Measurements from ENCODE around the gene MRPL14.

The MRPL14 gene

GRCh38 chr6:44167567-44167966 lies 40.3 kb upstream of the MRPL14 start:
- Histone ChIP-seq H3K4me3 (ENCODE audit: low read length) (no peak overlapping the region), H3K27ac (ENCODE audit: low read depth, low read length) (no peak overlapping the region), H3K27me3 (ENCODE audit: control insufficient read depth, low read length) (peaks cover 57% of the 10 kb centered on the region), H3K9me2 (replicated peaks; ENCODE audit: control insufficient read depth, low read length) (no peaks in the 10 kb centered on the region), H3K4me2 (ENCODE audit: low read length) (no peak overlapping the region), H3K79me2 (ENCODE audit: control insufficient read depth, low read length) (no peaks in the 10 kb centered on the region), H4K20me1 (ENCODE audit: control insufficient read depth, insufficient read depth, low read depth, low read length) (no peaks in the 10 kb centered on the region), H3F3A (ENCODE audit: control insufficient read depth, insufficient read depth) (no peaks in the 10 kb centered on the region), H3K36me3 (ENCODE audit: control insufficient read depth, low read length) (no peaks in the 10 kb centered on the region), H3K4me1 (ENCODE audit: control insufficient read depth, low read length) (no peaks in the 10 kb centered on the region), H3K9me3 (ENCODE audit: control insufficient read depth, insufficient read depth, low read length) (no peaks in the 10 kb centered on the region)
- TF ChIP-seq CTCF (IDR thresholded peaks at IDR 0.05; ENCODE audit: low read depth, low read length, poor library complexity, severe bottlenecking) (no peak), EZH2phosphoT487 (IDR thresholded peaks at IDR 0.05; ENCODE audit: borderline replicate concordance, low read length) (no peak)

- H3K4me2 ChIP-seq (ENCODE audit: low read length): no peak overlapping the region
Observed at GRCh38 chr6:44166591-44167184, 39.4 kb upstream of the MRPL14 start.

GRCh38 chr6:44166116-44166515 lies 38.9 kb upstream of the MRPL14 start:
- no peak overlapping the region for H3K4me3 ChIP-seq (ENCODE audit: low read length)
- no peak overlapping the region for H3K27ac ChIP-seq (ENCODE audit: low read depth, low read length)
- no peaks in the 10 kb centered on the region for H4K20me1 ChIP-seq (ENCODE audit: control insufficient read depth, insufficient read depth, low read depth, low read length)
- H3K9me2 ChIP-seq (replicated peaks; ENCODE audit: control insufficient read depth, low read length): no peaks in the 10 kb centered on the region
- no peaks in the 10 kb centered on the region for H3K36me3 ChIP-seq (ENCODE audit: control insufficient read depth, low read length)
- no peak overlapping the region for H3K4me2 ChIP-seq (ENCODE audit: low read length)
- TF ChIP-seq EZH2phosphoT487 (IDR thresholded peaks at IDR 0.05; ENCODE audit: borderline replicate concordance, low read length): no peak
- TF ChIP-seq CTCF (IDR thresholded peaks at IDR 0.05; ENCODE audit: low read depth, low read length, poor library complexity, severe bottlenecking): no peak
- H3K79me2 ChIP-seq (ENCODE audit: control insufficient read depth, low read length): no peaks in the 10 kb centered on the region
- no peaks in the 10 kb centered on the region for H3F3A ChIP-seq (ENCODE audit: control insufficient read depth, insufficient read depth)
- H3K4me1 ChIP-seq (ENCODE audit: control insufficient read depth, low read length): no peaks in the 10 kb centered on the region
- H3K9me3 ChIP-seq (ENCODE audit: control insufficient read depth, insufficient read depth, low read length): no peaks in the 10 kb centered on the region
- peaks cover 67% of the 10 kb centered on the region for H3K27me3 ChIP-seq (ENCODE audit: control insufficient read depth, low read length)

More at GRCh38 chr6:44166591-44167184, 39.4 kb upstream of the MRPL14 start:
- Histone ChIP-seq H3K9me3 (ENCODE audit: control insufficient read depth, insufficient read depth, low read length) (no peaks in the 10 kb centered on the region), H3K4me1 (ENCODE audit: control insufficient read depth, low read length) (no peaks in the 10 kb centered on the region), H3K4me3 (ENCODE audit: low read length) (no peak overlapping the region), H3K36me3 (ENCODE audit: control insufficient read depth, low read length) (no peaks in the 10 kb centered on the region), H3F3A (ENCODE audit: control insufficient read depth, insufficient read depth) (no peaks in the 10 kb centered on the region), H3K79me2 (ENCODE audit: control insufficient read depth, low read length) (no peaks in the 10 kb centered on the region), H3K27ac (ENCODE audit: low read depth, low read length) (no peak overlapping the region), H4K20me1 (ENCODE audit: control insufficient read depth, insufficient read depth, low read depth, low read length) (no peaks in the 10 kb centered on the region), H3K27me3 (ENCODE audit: control insufficient read depth, low read length) (peaks cover 64% of the 10 kb centered on the region), H3K9me2 (replicated peaks; ENCODE audit: control insufficient read depth, low read length) (no peaks in the 10 kb centered on the region)
- TF ChIP-seq CTCF (IDR thresholded peaks at IDR 0.05; ENCODE audit: low read depth, low read length, poor library complexity, severe bottlenecking): no peak
- TF ChIP-seq EZH2phosphoT487 (IDR thresholded peaks at IDR 0.05; ENCODE audit: borderline replicate concordance, low read length): no peak
